SK-N-SH (cell line): Measurements from ENCODE around the gene CLASP1. TPM values are rescaled to one million over a fixed set of nuclear protein-coding genes. Genes with fewer than 3 reads are reported as not detected.

ENCODE experiments used
- CTCF ChIA-PET: fragments of 300-600, 350-600 bp; formaldehyde crosslinking; extraction: SDS; loops from one replicate; lab custom pipeline; 2021; lab: Yijun Ruan, JAX
- POLR2A ChIA-PET: fragments of 350-600 bp; sonication (Branson Sonifier 250); formaldehyde crosslinking; extraction: SDS; loops from one replicate; lab custom pipeline; 2020; ENCODE audit warnings: antibody characterized with exemption, inconsistent platforms; lab: Yijun Ruan, JAX
- DNase-seq: peaks from one replicate; pipeline ENCODE4 v3.0.0; 2012
- H2AFZ ChIP-seq: fragments of 200-600 bp; sonication (generic); 2 replicates; pipeline ENCODE4 v1.8.1; 2016; ENCODE audit warnings: antibody characterized with exemption, mild to moderate bottlenecking, low read depth
- H3F3A ChIP-seq: fragments of 200-600 bp; sonication (generic); replicated peaks from 2 replicates; pipeline ENCODE3; 2016; ENCODE audit warnings: antibody characterized with exemption, mild to moderate bottlenecking; ENCODE audit not compliant: insufficient read depth
- H3K27ac ChIP-seq, 2 experiments: fragments of 200-500 bp in 1 of 2; fragments of 200-600 bp in 1 of 2; sonication (Bioruptor generic) in 1 of 2; sonication (generic), shearing (Covaris generic) in 1 of 2; 2 replicates each; pipeline versions ENCODE4 v1.5.1 to v1.6.1; 2014 to 2016; ENCODE audit warnings: low read depth in 2 of 2, inconsistent platforms in 1 of 2, low read length in 1 of 2, mild to moderate bottlenecking in 1 of 2, mixed read lengths in 1 of 2
- H3K27me3 ChIP-seq: fragments of 200-600 bp; sonication (generic), shearing (Covaris generic); 2 replicates; pipeline ENCODE4 v1.6.1; 2016; ENCODE audit warnings: mixed run types; ENCODE audit not compliant: insufficient read depth
- H3K36me3 ChIP-seq, 2 experiments: fragments of 200-500 bp in 1 of 2; fragments of 200-600 bp in 1 of 2; sonication (Bioruptor generic) in 1 of 2; sonication (generic) in 1 of 2; replicated peaks in 1 of 2; 2 replicates each; pipeline versions ENCODE3 to v1.5.1; 2014 to 2016; ENCODE audit warnings: low read length in 1 of 2, mild to moderate bottlenecking in 1 of 2; ENCODE audit not compliant: insufficient read depth in 2 of 2, control insufficient read depth in 1 of 2
- H3K4me1 ChIP-seq, 2 experiments: fragments of 200-500 bp in 1 of 2; fragments of 200-600 bp in 1 of 2; sonication (Bioruptor generic) in 1 of 2; sonication (generic), shearing (Covaris generic) in 1 of 2; 2 replicates each; pipeline versions ENCODE4 v1.5.1 to v1.6.1; 2014 to 2016; ENCODE audit warnings: low read depth in 1 of 2, low read length in 1 of 2, mixed run types in 1 of 2; ENCODE audit not compliant: insufficient read depth in 2 of 2, control insufficient read depth in 1 of 2
- H3K4me2 ChIP-seq: fragments of 200-600 bp; sonication (generic), shearing (Covaris generic); 2 replicates; pipeline ENCODE4 v1.6.1; 2017; ENCODE audit warnings: mixed run types
- H3K4me3 ChIP-seq, 2 experiments: fragments of 200-500 bp in 1 of 2; fragments of 200-600 bp in 1 of 2; sonication (Bioruptor generic) in 1 of 2; sonication (generic), shearing (Covaris generic) in 1 of 2; 2 replicates each; pipeline versions ENCODE4 v1.5.1 to v1.8.1; 2014 to 2016; ENCODE audit warnings: low read depth in 2 of 2, inconsistent platforms in 1 of 2, low read length in 1 of 2, mild to moderate bottlenecking in 1 of 2, mixed read lengths in 1 of 2, moderate library complexity in 1 of 2
- H3K79me2 ChIP-seq: fragments of 200-600 bp; sonication (generic); 2 replicates; pipeline ENCODE4 v1.8.1; 2017; ENCODE audit warnings: mild to moderate bottlenecking; ENCODE audit not compliant: insufficient read depth
- H3K9ac ChIP-seq: fragments of 200-600 bp; sonication (generic); 2 replicates; pipeline ENCODE4 v1.6.1; 2017; ENCODE audit warnings: mixed run types
- H3K9me2 ChIP-seq: fragments of 200-600 bp; sonication (generic); 2 replicates; pipeline ENCODE4 v1.6.1; 2017; ENCODE audit warnings: mixed run types
- H3K9me3 ChIP-seq: fragments of 200-600 bp; sonication (generic); 2 replicates; pipeline ENCODE4 v1.6.1; 2017; ENCODE audit warnings: mixed run types, mild to moderate bottlenecking, moderate library complexity
- H4K20me1 ChIP-seq: fragments of 200-600 bp; sonication (generic); 2 replicates; pipeline ENCODE4 v1.6.1; 2017; ENCODE audit warnings: mild to moderate bottlenecking, mixed run types; ENCODE audit not compliant: insufficient read depth
- CHD2 ChIP-seq: fragments of 150-350 bp; IDR thresholded peaks from 2 replicates; pipeline ENCODE4 v1.6.1; 2018; ENCODE audit warnings: low read length; ENCODE audit not compliant: partially characterized antibody
- EZH2phosphoT487 ChIP-seq: fragments of 200-600 bp; sonication (generic); IDR thresholded peaks from 2 replicates; pipeline ENCODE4 v1.6.1; 2017; ENCODE audit warnings: low read depth, mixed run types, mild to moderate bottlenecking, antibody characterized with exemption, moderate library complexity, borderline replicate concordance
- FOXM1 ChIP-seq: IDR thresholded peaks from 2 replicates; pipeline ENCODE4 v1.4.0; 2012; ENCODE audit warnings: low read depth, mild to moderate bottlenecking
- MEF2A ChIP-seq: IDR thresholded peaks from 2 replicates; pipeline ENCODE4 v1.4.0; 2012; ENCODE audit warnings: low read depth, borderline replicate concordance
- MXI1 ChIP-seq: IDR thresholded peaks from 2 replicates; pipeline ENCODE4 v1.6.1; 2012; ENCODE audit warnings: mild to moderate bottlenecking, low read depth, low read length, improper control_type of control experiment
- NRF1 ChIP-seq: IDR thresholded peaks from 2 replicates; pipeline ENCODE4 v1.6.1; 2012; ENCODE audit warnings: low read depth, mild to moderate bottlenecking, low read length
- POLR2AphosphoS5 ChIP-seq: IDR thresholded peaks from 2 replicates; pipeline ENCODE4 v1.6.1; 2012; ENCODE audit warnings: low read depth, low read length
- RAD21 ChIP-seq: IDR thresholded peaks from 2 replicates; pipeline ENCODE4 v1.6.1; 2012; ENCODE audit warnings: mild to moderate bottlenecking, low read length
- RCOR1 ChIP-seq: fragments of 150-350 bp; IDR thresholded peaks from 2 replicates; pipeline ENCODE4 v1.6.1; 2017; ENCODE audit warnings: antibody characterized with exemption, low read length
- SMC3 ChIP-seq: IDR thresholded peaks from 2 replicates; pipeline ENCODE4 v1.6.1; 2012; ENCODE audit warnings: low read depth, low read length, improper control_type of control experiment
- TAF1 ChIP-seq: IDR thresholded peaks from 2 replicates; pipeline ENCODE4 v1.6.1; 2012; ENCODE audit warnings: low read depth, mild to moderate bottlenecking, low read length, moderate library complexity, borderline replicate concordance
- TCF12 ChIP-seq: IDR thresholded peaks from 2 replicates; pipeline ENCODE4 v1.4.0; 2012
- WGBS: methylation state at CpG from one replicate; pipeline ENCODE4 v1.1.6; 2017; ENCODE audit warnings: low lambda C conversion rate; 5-methylcytosine and 5-hydroxymethylcytosine counted together
- polyA plus RNA-seq, 3 experiments: library from polyadenylated mRNA; depleted of rRNA; stranded (reverse); fragments of >200 nt; gene quantifications; 2 replicates each; pipeline ENCODE4 v1.2.3, GENCODE V29; 2012
- TF ChIP-seq, protein P1 (sequence below): fragments of 150-350 bp; IDR thresholded peaks from 2 replicates; pipeline ENCODE4 v1.6.1; 2017; ENCODE audit warnings: antibody characterized with exemption, low read length, low read depth, borderline replicate concordance
- TF ChIP-seq, protein P2 (sequence below): fragments of 150-350 bp; IDR thresholded peaks from 2 replicates; pipeline ENCODE4 v1.6.1; 2016; ENCODE audit warnings: mild to moderate bottlenecking, low read depth, low read length
- TF ChIP-seq, protein P3 (sequence below): IDR thresholded peaks from 2 replicates; pipeline ENCODE4 v1.4.0; 2012; ENCODE audit warnings: low read depth
- TF ChIP-seq, protein P4 (sequence below): IDR thresholded peaks from 2 replicates; pipeline ENCODE4; 2012
- TF ChIP-seq, protein P5 (sequence below): IDR thresholded peaks from 2 replicates; pipeline ENCODE4 v1.4.0; 2012; ENCODE audit warnings: low read depth, borderline replicate concordance
- TF ChIP-seq, protein P6 (sequence below): fragments of 200-600 bp; sonication (generic); IDR thresholded peaks from 2 replicates; pipeline ENCODE4 v1.6.1; 2017; ENCODE audit warnings: antibody characterized with exemption, mild to moderate bottlenecking, moderate library complexity

CLASP1 gene
- polyA plus RNA-seq, 1 of the 3 experiments (the other 2 are of a cell fraction): 4.9 TPM

DNA sequence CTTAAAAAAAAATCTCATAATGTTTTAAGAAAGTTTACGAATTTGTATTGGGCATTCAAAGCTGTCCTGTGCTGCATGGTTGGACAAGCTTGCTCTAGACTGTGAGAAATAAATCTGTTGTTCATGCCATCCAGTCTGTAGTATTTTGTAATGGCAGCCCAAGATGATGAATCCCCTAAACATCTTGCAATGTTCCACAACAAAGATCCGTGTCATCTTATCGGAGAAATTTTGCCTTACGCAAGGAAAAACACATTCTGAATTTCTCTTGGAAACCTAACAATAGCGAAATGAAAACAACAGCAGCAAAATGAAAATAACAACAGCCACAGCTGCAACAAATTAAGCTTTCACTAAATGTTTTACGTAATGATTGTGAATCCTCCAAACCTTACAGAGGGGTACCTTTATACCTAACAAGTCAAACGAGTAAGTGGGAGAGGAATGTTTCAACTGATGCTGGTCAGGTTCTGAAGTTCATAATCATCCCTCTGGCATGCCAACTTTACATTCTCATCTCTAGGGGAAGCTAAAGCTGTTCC lies 194.6 kb downstream of the CLASP1 start:
- POLR2A ChIA-PET: no interaction called here
- 93% methylated on average over 7 of the region's 7 CpGs for WGBS
- H3K36me3 ChIP-seq: peaks cover 37 to 54% of the 10 kb centered on the region in 2 experiments
- no peak for DNase-seq
- H3K4me3 ChIP-seq: no peak overlapping the region
- no peak overlapping the region for H2AFZ ChIP-seq
- no peaks in the 10 kb centered on the region for H4K20me1 ChIP-seq
- no peak overlapping the region for H3K4me2 ChIP-seq
- H3K9me2 ChIP-seq: no peaks in the 10 kb centered on the region
- no peaks in the 10 kb centered on the region for H3K9me3 ChIP-seq
- H3K27me3 ChIP-seq: no peaks in the 10 kb centered on the region
- CTCF ChIA-PET: interaction anchor here (1.5 kb wide), 1 partner anchor 98 kb away, joined by 3 read pairs; no protein-coding TSS in a partner anchor
- peaks cover 4% of the 10 kb centered on the region for H3F3A ChIP-seq
- no peak overlapping the region for H3K27ac ChIP-seq
- H3K9ac ChIP-seq: no peak overlapping the region
- no peaks in the 10 kb centered on the region for H3K4me1 ChIP-seq
- H3K79me2 ChIP-seq: no peaks in the 10 kb centered on the region
- TF ChIP-seq, protein P1, sequence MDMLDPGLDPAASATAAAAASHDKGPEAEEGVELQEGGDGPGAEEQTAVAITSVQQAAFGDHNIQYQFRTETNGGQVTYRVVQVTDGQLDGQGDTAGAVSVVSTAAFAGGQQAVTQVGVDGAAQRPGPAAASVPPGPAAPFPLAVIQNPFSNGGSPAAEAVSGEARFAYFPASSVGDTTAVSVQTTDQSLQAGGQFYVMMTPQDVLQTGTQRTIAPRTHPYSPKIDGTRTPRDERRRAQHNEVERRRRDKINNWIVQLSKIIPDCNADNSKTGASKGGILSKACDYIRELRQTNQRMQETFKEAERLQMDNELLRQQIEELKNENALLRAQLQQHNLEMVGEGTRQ: no peak
- TF ChIP-seq SMC3 (no peak), EZH2phosphoT487 (no peak), RAD21 (no peak), RCOR1 (no peak), MEF2A (no peak), FOXM1 (no peak)
- TF ChIP-seq, protein P2, sequence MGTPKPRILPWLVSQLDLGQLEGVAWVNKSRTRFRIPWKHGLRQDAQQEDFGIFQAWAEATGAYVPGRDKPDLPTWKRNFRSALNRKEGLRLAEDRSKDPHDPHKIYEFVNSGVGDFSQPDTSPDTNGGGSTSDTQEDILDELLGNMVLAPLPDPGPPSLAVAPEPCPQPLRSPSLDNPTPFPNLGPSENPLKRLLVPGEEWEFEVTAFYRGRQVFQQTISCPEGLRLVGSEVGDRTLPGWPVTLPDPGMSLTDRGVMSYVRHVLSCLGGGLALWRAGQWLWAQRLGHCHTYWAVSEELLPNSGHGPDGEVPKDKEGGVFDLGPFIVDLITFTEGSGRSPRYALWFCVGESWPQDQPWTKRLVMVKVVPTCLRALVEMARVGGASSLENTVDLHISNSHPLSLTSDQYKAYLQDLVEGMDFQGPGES: no peak
- TF ChIP-seq, protein P3, sequence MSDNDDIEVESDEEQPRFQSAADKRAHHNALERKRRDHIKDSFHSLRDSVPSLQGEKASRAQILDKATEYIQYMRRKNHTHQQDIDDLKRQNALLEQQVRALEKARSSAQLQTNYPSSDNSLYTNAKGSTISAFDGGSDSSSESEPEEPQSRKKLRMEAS: no peak
- TF ChIP-seq, protein P4, sequence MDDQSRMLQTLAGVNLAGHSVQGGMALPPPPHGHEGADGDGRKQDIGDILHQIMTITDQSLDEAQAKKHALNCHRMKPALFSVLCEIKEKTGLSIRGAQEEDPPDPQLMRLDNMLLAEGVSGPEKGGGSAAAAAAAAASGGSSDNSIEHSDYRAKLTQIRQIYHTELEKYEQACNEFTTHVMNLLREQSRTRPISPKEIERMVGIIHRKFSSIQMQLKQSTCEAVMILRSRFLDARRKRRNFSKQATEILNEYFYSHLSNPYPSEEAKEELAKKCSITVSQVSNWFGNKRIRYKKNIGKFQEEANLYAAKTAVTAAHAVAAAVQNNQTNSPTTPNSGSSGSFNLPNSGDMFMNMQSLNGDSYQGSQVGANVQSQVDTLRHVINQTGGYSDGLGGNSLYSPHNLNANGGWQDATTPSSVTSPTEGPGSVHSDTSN: no peak

DNA sequence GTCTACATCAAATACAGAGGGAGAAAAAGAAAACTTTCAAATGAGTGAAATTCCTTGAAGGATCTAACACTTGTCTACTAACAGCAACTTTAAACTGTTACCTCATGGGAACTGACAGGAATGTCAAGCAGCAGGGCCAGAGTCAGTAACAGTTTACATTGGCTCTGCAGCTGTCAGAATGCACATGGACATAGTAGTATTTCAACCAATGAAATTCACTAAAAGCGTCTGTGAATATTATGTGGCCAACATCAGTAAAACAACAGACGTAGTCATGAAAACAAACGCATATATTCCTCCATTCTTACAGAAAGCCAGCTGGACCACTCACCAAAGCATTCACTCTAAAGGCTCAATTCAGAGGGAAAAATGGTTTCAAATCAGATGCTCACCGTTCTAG lies 197.9 kb downstream of the CLASP1 start:
- H3K79me2 ChIP-seq: no peaks in the 10 kb centered on the region
- H3K9me2 ChIP-seq: no peaks in the 10 kb centered on the region
- DNase-seq: no peak
- H2AFZ ChIP-seq: no peak overlapping the region
- CTCF ChIA-PET: interaction anchor here (0.8 kb wide), 1 partner anchor 25 kb away, joined by 3 read pairs; no protein-coding TSS in a partner anchor
- no peak overlapping the region for H3K9ac ChIP-seq
- no peak overlapping the region for H3K4me2 ChIP-seq
- no peak overlapping the region for H3K4me3 ChIP-seq
- H3K4me1 ChIP-seq: no peaks in the 10 kb centered on the region
- TF ChIP-seq, protein P5, sequence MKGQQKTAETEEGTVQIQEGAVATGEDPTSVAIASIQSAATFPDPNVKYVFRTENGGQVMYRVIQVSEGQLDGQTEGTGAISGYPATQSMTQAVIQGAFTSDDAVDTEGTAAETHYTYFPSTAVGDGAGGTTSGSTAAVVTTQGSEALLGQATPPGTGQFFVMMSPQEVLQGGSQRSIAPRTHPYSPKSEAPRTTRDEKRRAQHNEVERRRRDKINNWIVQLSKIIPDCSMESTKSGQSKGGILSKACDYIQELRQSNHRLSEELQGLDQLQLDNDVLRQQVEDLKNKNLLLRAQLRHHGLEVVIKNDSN: no peak
- TF ChIP-seq TAF1 (no peak), TCF12 (no peak), MXI1 (no peak), POLR2AphosphoS5 (no peak), NRF1 (no peak), CHD2 (no peak)
- TF ChIP-seq, protein P6, sequence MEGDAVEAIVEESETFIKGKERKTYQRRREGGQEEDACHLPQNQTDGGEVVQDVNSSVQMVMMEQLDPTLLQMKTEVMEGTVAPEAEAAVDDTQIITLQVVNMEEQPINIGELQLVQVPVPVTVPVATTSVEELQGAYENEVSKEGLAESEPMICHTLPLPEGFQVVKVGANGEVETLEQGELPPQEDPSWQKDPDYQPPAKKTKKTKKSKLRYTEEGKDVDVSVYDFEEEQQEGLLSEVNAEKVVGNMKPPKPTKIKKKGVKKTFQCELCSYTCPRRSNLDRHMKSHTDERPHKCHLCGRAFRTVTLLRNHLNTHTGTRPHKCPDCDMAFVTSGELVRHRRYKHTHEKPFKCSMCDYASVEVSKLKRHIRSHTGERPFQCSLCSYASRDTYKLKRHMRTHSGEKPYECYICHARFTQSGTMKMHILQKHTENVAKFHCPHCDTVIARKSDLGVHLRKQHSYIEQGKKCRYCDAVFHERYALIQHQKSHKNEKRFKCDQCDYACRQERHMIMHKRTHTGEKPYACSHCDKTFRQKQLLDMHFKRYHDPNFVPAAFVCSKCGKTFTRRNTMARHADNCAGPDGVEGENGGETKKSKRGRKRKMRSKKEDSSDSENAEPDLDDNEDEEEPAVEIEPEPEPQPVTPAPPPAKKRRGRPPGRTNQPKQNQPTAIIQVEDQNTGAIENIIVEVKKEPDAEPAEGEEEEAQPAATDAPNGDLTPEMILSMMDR: no peak
- TF ChIP-seq, protein P2: no peak
- TF ChIP-seq, protein P1: no peak
- H3K9me3 ChIP-seq: no peaks in the 10 kb centered on the region
- peaks cover 4% of the 10 kb centered on the region for H3F3A ChIP-seq
- no peak overlapping the region for H3K27ac ChIP-seq
- POLR2A ChIA-PET: no interaction called here
- H4K20me1 ChIP-seq: no peaks in the 10 kb centered on the region
- 93% methylated on average over 4 of the region's 4 CpGs for WGBS
- H3K36me3 ChIP-seq: peaks cover 54 to 57% of the 10 kb centered on the region in 2 experiments
- H3K27me3 ChIP-seq: no peaks in the 10 kb centered on the region
